B cell (primary cell): ENCODE results near the gene L3MBTL3. TPM values are rescaled to one million over a fixed set of nuclear protein-coding genes. Genes with fewer than 3 reads are reported as not detected.

Experiments used
- ATAC-seq: fragments of 200-7000 bp; cut with Tn5 transposase; one replicate; pipeline ENCODE4 v1.10.0; 2021; ENCODE audit warnings: low read depth, mild to moderate bottlenecking, moderate number of reproducible peaks, moderate library complexity
- CTCF ChIA-PET: fragments of 350-600 bp; sonication (Branson Sonifier 250); formaldehyde crosslinking; loops from one replicate; lab custom pipeline; 2021; ENCODE audit warnings: antibody characterized with exemption, inconsistent platforms; lab: Charles Lee
- POLR2A ChIA-PET: fragments of 350-600 bp; sonication (Branson Sonifier 250); formaldehyde crosslinking; loops from one replicate; lab custom pipeline; 2021; ENCODE audit warnings: antibody characterized with exemption; lab: Charles Lee
- DNase-seq: peaks from one replicate; pipeline ENCODE4 v3.0.0; 2013
- H2AFZ ChIP-seq: 2 replicates; pipeline ENCODE4 v1.6.1; 2012; ENCODE audit warnings: mild to moderate bottlenecking, low read depth, low read length; ENCODE audit not compliant: insufficient read depth, poor library complexity, severe bottlenecking
- H3K27ac ChIP-seq, 2 donors: 1 replicate in 1 of 2; 2 replicates in 1 of 2; pipeline ENCODE4 v1.5.1; 2012 to 2013; ENCODE audit warnings: low read length in 2 of 2, mild to moderate bottlenecking in 2 of 2, moderate library complexity in 1 of 2
- H3K27me3 ChIP-seq, 4 experiments: fragments of 200-600 bp in 1 of 4; sonication (generic) in 1 of 4; replicated peaks in 1 of 4; 1 replicate in 2 of 4; 2 replicates in 2 of 4; pipeline versions ENCODE4 v1.6.1 to v1.7.0; 2013 to 2016; ENCODE audit warnings: low read length in 3 of 4, mild to moderate bottlenecking in 2 of 4, mixed read lengths in 1 of 4, moderate library complexity in 1 of 4; ENCODE audit not compliant: insufficient read depth in 4 of 4, control insufficient read depth in 3 of 4; ENCODE audit errors: control extremely low read depth in 1 of 4
- H3K36me3 ChIP-seq, 2 experiments: replicated peaks in 1 of 2; 1 replicate in 1 of 2; 2 replicates in 1 of 2; pipeline versions ENCODE4 v1.6.1 to v1.7.1; 2013; ENCODE audit warnings: low read length in 1 of 2; ENCODE audit not compliant: insufficient read depth in 2 of 2, control insufficient read depth in 1 of 2; ENCODE audit errors: control extremely low read depth in 1 of 2, extremely low read depth in 1 of 2
- H3K4me1 ChIP-seq, 2 donors: fragments of 200-600 bp in 1 of 2; sonication (generic) in 1 of 2; 1 replicate in 1 of 2; 2 replicates in 1 of 2; pipeline versions ENCODE4 v1.5.1 to v1.6.1; 2013 to 2017; ENCODE audit warnings: low read length in 2 of 2; ENCODE audit not compliant: control insufficient read depth in 2 of 2, insufficient read depth in 2 of 2
- H3K4me2 ChIP-seq: replicated peaks from 2 replicates; pipeline ENCODE3; 2012; ENCODE audit warnings: mild to moderate bottlenecking, low read depth, low read length; ENCODE audit not compliant: poor library complexity, severe bottlenecking
- H3K4me3 ChIP-seq, 5 experiments: fragments of 200-600 bp in 1 of 5; sonication (generic) in 1 of 5; 1 replicate in 3 of 5; 2 replicates in 2 of 5; pipeline versions ENCODE4 v1.5.1 to v1.7.0; 2011 to 2016; ENCODE audit warnings: low read length in 4 of 5, mild to moderate bottlenecking in 4 of 5, low read depth in 2 of 5, control low read depth in 1 of 5, moderate library complexity in 1 of 5; ENCODE audit not compliant: insufficient read depth in 1 of 5; ENCODE audit errors: control extremely low read depth in 1 of 5, extremely low read depth in 1 of 5
- H3K79me2 ChIP-seq: fragments of 200-600 bp; sonication (generic); one replicate; pipeline ENCODE4 v1.6.0; 2016; ENCODE audit warnings: low read length; ENCODE audit not compliant: control insufficient read depth, insufficient read depth
- H3K9ac ChIP-seq: fragments of 200-600 bp; sonication (generic); 2 replicates; pipeline ENCODE4 v1.6.1; 2017; ENCODE audit warnings: mild to moderate bottlenecking, low read length, moderate library complexity
- H3K9me3 ChIP-seq, 3 donors: one replicate each; pipeline versions ENCODE4 v1.6.1 to v1.7.1; 2013; ENCODE audit warnings: low read length in 2 of 3; ENCODE audit not compliant: control insufficient read depth in 2 of 3, insufficient read depth in 1 of 3; ENCODE audit errors: control extremely low read depth in 1 of 3
- H4K20me1 ChIP-seq: 2 replicates; pipeline ENCODE4 v1.6.0; 2012; ENCODE audit warnings: mild to moderate bottlenecking, low read length; ENCODE audit not compliant: insufficient read depth, control insufficient read depth, poor library complexity, severe bottlenecking
- H3K27ac Mint-ChIP-seq: one replicate; pipeline ENCODE4 v1.8.0; 2021; ENCODE audit warnings: mixed read lengths
- H3K27me3 Mint-ChIP-seq: one replicate; pipeline ENCODE4 v1.8.0; 2021; ENCODE audit warnings: mixed read lengths
- H3K4me1 Mint-ChIP-seq: one replicate; pipeline ENCODE4 v1.8.0; 2021; ENCODE audit warnings: mixed read lengths
- H3K4me3 Mint-ChIP-seq: one replicate; pipeline ENCODE4 v1.8.0; 2021; ENCODE audit warnings: mixed read lengths
- H3K9me3 Mint-ChIP-seq: one replicate; pipeline ENCODE4 v1.8.0; 2022; ENCODE audit warnings: mixed read lengths; ENCODE audit not compliant: insufficient read depth
- EZH2 ChIP-seq: IDR thresholded peaks from 2 replicates; pipeline ENCODE4 v1.6.1; 2012; ENCODE audit warnings: borderline replicate concordance, low read depth, mild to moderate bottlenecking, moderate library complexity, low read length; ENCODE audit not compliant: insufficient read depth, poor library complexity, severe bottlenecking
- WGBS: methylation state at CpG from one replicate; pipeline ENCODE4 v1.1.5; 2013; ENCODE audit warnings: missing lambda C conversion rate; ENCODE audit not compliant: insufficient coverage; 5-methylcytosine and 5-hydroxymethylcytosine counted together
- intact Hi-C: fragments of 100-400 bp; cut with micrococcal nuclease; formaldehyde crosslinking; loops from one replicate; pipeline ENCODE4 v1.10.0; 2022
- polyA plus RNA-seq: library from polyadenylated mRNA; depleted of rRNA; stranded (reverse); fragments of >200 nt; gene quantifications from 2 replicates; pipeline ENCODE4 v1.2.3, GENCODE V29; 2012
- total RNA-seq, 2 donors: library from RNA; stranded (reverse); fragments of 120-200 nt in 1 of 2; gene quantifications; 1 replicate in 1 of 2; 2 replicates in 1 of 2; pipeline versions ENCODE4 v1.2.3 to v1.2.4, GENCODE V29; 2013 to 2022
- TF ChIP-seq, protein P1 (sequence below): fragments of 200-600 bp; IDR thresholded peaks from one replicate; pipeline ENCODE4 v1.8.0; 2022; ENCODE audit warnings: antibody characterized with exemption, mild to moderate bottlenecking

L3MBTL3 gene
- total and polyA plus RNA-seq, 2 donors (not counting 1 experiment from before 2014, with no cell fraction given): 28.0 to 46.4 TPM

- Histone ChIP-seq H3K36me3 (no peaks in the 10 kb centered on the region), H3K4me3 (no peak overlapping the region), H3K27me3 (no peaks in the 10 kb centered on the region), H3K79me2 (no peaks in the 10 kb centered on the region), H3K27ac (no peak overlapping the region), H4K20me1 (no peaks in the 10 kb centered on the region), H3K4me2 (no peak overlapping the region), H3K4me1 (no peaks in the 10 kb centered on the region), H2AFZ (no peak overlapping the region), H3K9ac (no peak overlapping the region), H3K9me3 (peaks cover 0 to 5% (median 0%) of the 10 kb centered on the region in 3 donors)
- intact Hi-C loops: no loop called here
- ChIA-PET POLR2A (no interaction called here), CTCF (no interaction called here)
- TF ChIP-seq, protein P1, sequence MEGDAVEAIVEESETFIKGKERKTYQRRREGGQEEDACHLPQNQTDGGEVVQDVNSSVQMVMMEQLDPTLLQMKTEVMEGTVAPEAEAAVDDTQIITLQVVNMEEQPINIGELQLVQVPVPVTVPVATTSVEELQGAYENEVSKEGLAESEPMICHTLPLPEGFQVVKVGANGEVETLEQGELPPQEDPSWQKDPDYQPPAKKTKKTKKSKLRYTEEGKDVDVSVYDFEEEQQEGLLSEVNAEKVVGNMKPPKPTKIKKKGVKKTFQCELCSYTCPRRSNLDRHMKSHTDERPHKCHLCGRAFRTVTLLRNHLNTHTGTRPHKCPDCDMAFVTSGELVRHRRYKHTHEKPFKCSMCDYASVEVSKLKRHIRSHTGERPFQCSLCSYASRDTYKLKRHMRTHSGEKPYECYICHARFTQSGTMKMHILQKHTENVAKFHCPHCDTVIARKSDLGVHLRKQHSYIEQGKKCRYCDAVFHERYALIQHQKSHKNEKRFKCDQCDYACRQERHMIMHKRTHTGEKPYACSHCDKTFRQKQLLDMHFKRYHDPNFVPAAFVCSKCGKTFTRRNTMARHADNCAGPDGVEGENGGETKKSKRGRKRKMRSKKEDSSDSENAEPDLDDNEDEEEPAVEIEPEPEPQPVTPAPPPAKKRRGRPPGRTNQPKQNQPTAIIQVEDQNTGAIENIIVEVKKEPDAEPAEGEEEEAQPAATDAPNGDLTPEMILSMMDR: no peak
- no peak for TF ChIP-seq EZH2
- Mint-ChIP-seq H3K9me3 (peaks cover 3% of the 10 kb centered on the region), H3K27me3 (no peaks in the 10 kb centered on the region), H3K27ac (no peak overlapping the region), H3K4me3 (no peak overlapping the region), H3K4me1 (peaks cover 3% of the 10 kb centered on the region)
- no CpG with 5 or more reads among the region's 5 CpGs for WGBS
- DNase-seq (no peak), ATAC-seq (no peak)
These were observed 138.5 kb downstream of the L3MBTL3 start for GRCh38 chr6:130156908-130157307.

DNA sequence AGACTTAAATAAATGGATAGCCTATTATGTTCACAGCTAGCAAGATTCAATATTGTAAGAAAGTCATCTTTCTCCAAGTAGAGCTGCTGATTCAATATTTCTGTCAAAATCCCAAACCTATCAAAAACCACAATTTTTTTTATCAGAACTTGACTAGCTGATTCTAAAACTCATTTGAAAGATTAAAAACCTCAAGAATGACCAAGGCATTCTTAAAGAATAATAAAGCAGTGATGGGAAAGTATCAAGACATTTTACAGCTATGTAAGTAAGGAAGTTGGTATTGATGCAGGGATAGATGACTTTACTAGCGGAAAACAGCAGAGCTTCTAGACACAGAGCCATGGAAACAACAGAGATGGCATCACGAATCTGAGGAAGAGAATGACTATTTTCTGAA, 139.7 kb downstream of the L3MBTL3 start:
- WGBS: no CpG with 5 or more reads among the region's 2 CpGs
- intact Hi-C loops: no loop called here
- Histone ChIP-seq H3K79me2 (no peaks in the 10 kb centered on the region), H3K36me3 (no peaks in the 10 kb centered on the region), H3K9me3 (peaks cover 0 to 5% (median 0%) of the 10 kb centered on the region in 3 donors), H3K27ac (no peak overlapping the region), H3K9ac (no peak overlapping the region), H3K27me3 (no peaks in the 10 kb centered on the region), H3K4me3 (no peak overlapping the region), H4K20me1 (no peaks in the 10 kb centered on the region), H3K4me2 (no peak overlapping the region), H2AFZ (no peak overlapping the region), H3K4me1 (no peaks in the 10 kb centered on the region)
- H3K4me3 Mint-ChIP-seq: no peak overlapping the region
- H3K9me3 Mint-ChIP-seq: peaks cover 3% of the 10 kb centered on the region
- no peak overlapping the region for H3K27ac Mint-ChIP-seq
- H3K4me1 Mint-ChIP-seq: peaks cover 3% of the 10 kb centered on the region
- no peaks in the 10 kb centered on the region for H3K27me3 Mint-ChIP-seq
- TF ChIP-seq, protein P1: no peak
- no peak for TF ChIP-seq EZH2
- ChIA-PET CTCF (no interaction called here), POLR2A (no interaction called here)
- ATAC-seq (no peak), DNase-seq (no peak)
